GM12878 (cell line): Measurements from ENCODE around the gene PRF1. TPM values are rescaled to one million over a fixed set of nuclear protein-coding genes. Genes with fewer than 3 reads are reported as not detected.

Experiments
- ATAC-seq: fragments of 200-7000 bp; cut with Tn5 transposase; 3 replicates; pipeline ENCODE4 v1.9.1; 2020; ENCODE audit warnings: mild to moderate bottlenecking, moderate library complexity
- BruUV-seq: library from RNA; stranded (reverse); fragments of 400-500 nt; replicated peaks from 2 replicates; lab custom pipeline; 2021; lab: Mats Ljungman, UMichigan
- CTCF ChIA-PET: fragments of 300-600 bp; sonication (Branson Sonifier 250); formaldehyde crosslinking; extraction: SDS; loops from one replicate; lab custom pipeline; 2021; ENCODE audit warnings: inconsistent platforms; lab: Yijun Ruan, JAX
- POLR2A ChIA-PET: fragments of 350-600 bp; formaldehyde crosslinking; extraction: SDS; loops from one replicate; lab custom pipeline; 2021; ENCODE audit warnings: inconsistent platforms; lab: Charles Lee
- RAD21 ChIA-PET: fragments of 300-600 bp; sonication (Branson Sonifier 250); formaldehyde crosslinking; loops from one replicate; lab custom pipeline; 2023; ENCODE audit warnings: antibody characterized with exemption; ENCODE audit not compliant: unreplicated experiment; lab: Charles Lee
- SMC1A ChIA-PET: fragments of 300-600 bp; sonication (Branson Sonifier 250); formaldehyde crosslinking; loops from one replicate; lab custom pipeline; 2023; ENCODE audit not compliant: unreplicated experiment, uncharacterized antibody; lab: Charles Lee
- DNase-seq: peaks from one replicate; pipeline ENCODE4 v3.0.0-alpha.2; 2011; ENCODE audit warnings: low read depth, low spot score
- FAIRE-seq: peaks from 3 replicates; lab custom pipeline; 2011; peaks lifted over from hg19 to GRCh38; lab: Jason Lieb, UNC
- H2AFZ ChIP-seq: 2 replicates; pipeline ENCODE4 v1.6.0; 2011; ENCODE audit warnings: low read depth, low read length, control low read depth; ENCODE audit not compliant: control insufficient read depth
- H3K27ac ChIP-seq: 2 replicates; pipeline ENCODE4 v1.5.1; 2011; ENCODE audit warnings: control low read depth; ENCODE audit not compliant: control insufficient read depth, insufficient read depth
- H3K27me3 ChIP-seq, 2 experiments: replicated peaks in 1 of 2; 2 replicates each; pipeline versions ENCODE4 v1.6.0 to v1.6.1; 2011; ENCODE audit warnings: low read length in 1 of 2; ENCODE audit not compliant: control insufficient read depth in 2 of 2, insufficient read depth in 2 of 2
- H3K36me3 ChIP-seq, 2 experiments: 2 replicates each; pipeline ENCODE4 v1.5.1; 2011; ENCODE audit warnings: low read length in 1 of 2; ENCODE audit not compliant: control insufficient read depth in 2 of 2, insufficient read depth in 2 of 2
- H3K4me1 ChIP-seq: 2 replicates; pipeline ENCODE4 v1.6.1; 2011; ENCODE audit warnings: mild to moderate bottlenecking, low read length, moderate library complexity, mixed read lengths; ENCODE audit not compliant: control insufficient read depth, insufficient read depth
- H3K4me2 ChIP-seq: 2 replicates; pipeline ENCODE4 v1.6.0; 2011; ENCODE audit warnings: control low read depth; ENCODE audit not compliant: control insufficient read depth, insufficient read depth
- H3K4me3 ChIP-seq: fragments of 200-600 bp; sonication (generic); 2 replicates; pipeline ENCODE4 v1.5.1; 2016
- H3K79me2 ChIP-seq: 2 replicates; pipeline ENCODE4 v1.6.0; 2011; ENCODE audit warnings: low read length; ENCODE audit not compliant: control insufficient read depth, insufficient read depth
- H3K9ac ChIP-seq: 2 replicates; pipeline ENCODE4 v1.8.0; 2011; ENCODE audit warnings: low read length, control low read depth, mixed read lengths; ENCODE audit not compliant: control insufficient read depth, insufficient read depth
- H3K9me3 ChIP-seq: replicated peaks from 3 replicates; pipeline ENCODE4 v1.5.1; 2011; ENCODE audit warnings: mild to moderate bottlenecking, low read length; ENCODE audit not compliant: control insufficient read depth, insufficient read depth
- H4K20me1 ChIP-seq: 2 replicates; pipeline ENCODE4 v1.6.0; 2011; ENCODE audit not compliant: control insufficient read depth, insufficient read depth
- BMI1 ChIP-seq: fragments of 450-650 bp; IDR thresholded peaks from 2 replicates; pipeline ENCODE4 v1.6.1; 2016; ENCODE audit warnings: mild to moderate bottlenecking, moderate library complexity, borderline replicate concordance
- HDAC6 ChIP-seq: fragments of 200-600 bp; sonication (generic); IDR thresholded peaks from one replicate; pipeline ENCODE4 v1.8.0; 2017; ENCODE audit warnings: antibody characterized with exemption; ENCODE audit not compliant: unreplicated experiment
- MTA2 ChIP-seq: fragments of 450-650 bp; IDR thresholded peaks from 2 replicates; pipeline ENCODE4 v1.6.1; 2016; ENCODE audit warnings: low read depth, mild to moderate bottlenecking, moderate library complexity
- POLR2AphosphoS2 ChIP-seq: IDR thresholded peaks from 2 replicates; pipeline ENCODE4 v1.6.1; 2011; ENCODE audit warnings: low read depth, mild to moderate bottlenecking, low read length, improper control_type of control experiment, moderate library complexity
- SMAD5 ChIP-seq: IDR thresholded peaks from 2 replicates; pipeline ENCODE4 v1.6.1; 2016; ENCODE audit warnings: antibody characterized with exemption, low read depth
- ZBTB40 ChIP-seq: fragments of 450-650 bp; IDR thresholded peaks from 2 replicates; pipeline ENCODE4 v1.6.1; 2016; ENCODE audit warnings: mild to moderate bottlenecking, moderate library complexity, borderline replicate concordance
- ZNF592 ChIP-seq: fragments of 450-650 bp; IDR thresholded peaks from 2 replicates; pipeline ENCODE4 v1.6.1; 2017; ENCODE audit warnings: mild to moderate bottlenecking, moderate library complexity
- WGBS: methylation state at CpG from one replicate; pipeline ENCODE4 v1.1.6; 2016; ENCODE audit warnings: low lambda C conversion rate; ENCODE audit not compliant: insufficient replicate concordance, insufficient coverage; ENCODE audit errors: missing lambda C conversion rate; 5-methylcytosine and 5-hydroxymethylcytosine counted together
- in situ Hi-C: fragments of 300-500 bp; cut with MboI; formaldehyde crosslinking; loops from 9 replicates; pipeline ENCODE4 v1.14.3; 2018; ENCODE audit warnings: mixed read lengths
- intact Hi-C: fragments of 100-400 bp; cut with micrococcal nuclease; formaldehyde crosslinking; loops from one replicate; pipeline ENCODE4 v1.14.2; 2022; ENCODE audit not compliant: unreplicated experiment
- polyA plus RNA-seq, 11 experiments: library from polyadenylated mRNA; depleted of rRNA in 4 of 11; unstranded in 6 of 11; stranded (reverse) in 5 of 11; fragments of >200 nt; fragmentation: Nextera tagmentation in 4 of 11; fragmentation: Illumina TruSeq in 1 of 11; extraction: Ambion mirVana in 4 of 11; extraction: Trizol in 1 of 11; gene quantifications; 1 replicate in 1 of 11; 2 replicates in 10 of 11; pipeline versions ENCODE4 v1.2.1 to v1.2.3, GENCODE V29; 2011 to 2016; ENCODE audit warnings: inconsistent platforms in 2 of 11, missing spikeins in 2 of 11, low read depth in 1 of 11
- total RNA-seq, 4 experiments: library from RNA; depleted of rRNA in 3 of 4; stranded (reverse); fragments of >200 nt in 3 of 4; fragmentation: Illumina TruSeq in 1 of 4; extraction: Trizol in 1 of 4; gene quantifications; 2 replicates each; pipeline versions ENCODE4 v1.2.1 to v1.2.3, GENCODE V29; 2013 to 2021

The PRF1 gene
- total and polyA plus RNA-seq, 10 of the 15 experiments (the other 5 are each of a cell fraction or from before 2014, with no cell fraction given): 0.84 to 15.7 (median 1.3) TPM

GRCh38 chr10:70599319-70599718, 3.2 kb downstream of the PRF1 start:
- Histone ChIP-seq H3K4me2 (no peak overlapping the region), H3K9me3 (no peaks in the 10 kb centered on the region), H3K27me3 (no peaks in the 10 kb centered on the region), H2AFZ (no peak overlapping the region), H4K20me1 (no peaks in the 10 kb centered on the region), H3K79me2 (no peaks in the 10 kb centered on the region), H3K9ac (no peak overlapping the region), H3K36me3 (no peaks in the 10 kb centered on the region), H3K27ac (no peak overlapping the region), H3K4me3 (no peak overlapping the region), H3K4me1 (no peaks in the 10 kb centered on the region)
- no peak for FAIRE-seq
- ChIA-PET RAD21 (interaction anchor here (1.3 kb wide), 1 partner anchor 12 kb away, joined by 3 read pairs; no protein-coding TSS in a partner anchor), POLR2A (no interaction called here), SMC1A (interaction anchor here (1.0 kb wide), 1 partner anchor 23 kb away, joined by 3 read pairs; no protein-coding TSS in a partner anchor), CTCF (no interaction called here)
- BruUV-seq: no TSS peak
- ATAC-seq: no peak
- 79% methylated on average over 8 of the region's 8 CpGs for WGBS
- intact Hi-C loops: no loop called here
- in situ Hi-C loops: no loop called here
- TF ChIP-seq BMI1: no peak
- no peak for TF ChIP-seq MTA2
- TF ChIP-seq ZBTB40: no peak
- no peak for TF ChIP-seq POLR2AphosphoS2
- no peak for TF ChIP-seq SMAD5
- no peak for TF ChIP-seq ZNF592
- no peak for TF ChIP-seq HDAC6
- no peak for DNase-seq
